SU-DHL-6 (cell line): Measurements from ENCODE around the gene TP53BP1.

Experiments used
- H2AFZ ChIP-seq: fragments of 200-600 bp; sonication (generic); 2 replicates; pipeline ENCODE4 v1.6.1; 2014; ENCODE audit warnings: low read depth, mild to moderate bottlenecking, moderate library complexity, mixed read lengths, antibody characterized with exemption, low read length; ENCODE audit not compliant: severe bottlenecking
- H3F3A ChIP-seq: fragments of 200-600 bp; shearing (Covaris generic); 2 replicates; pipeline ENCODE4 v1.6.0; 2016; ENCODE audit warnings: antibody characterized with exemption, mild to moderate bottlenecking; ENCODE audit not compliant: insufficient read depth
- H3K27ac ChIP-seq: fragments of 200-600 bp; sonication (generic); 2 replicates; pipeline ENCODE4 v1.5.1; 2016; ENCODE audit warnings: low read depth, mild to moderate bottlenecking, low read length, moderate library complexity, mixed read lengths
- H3K27me3 ChIP-seq: fragments of 200-600 bp; sonication (generic), shearing (Covaris generic); 2 replicates; pipeline ENCODE4 v1.6.0; 2014; ENCODE audit warnings: mild to moderate bottlenecking, low read length
- H3K36me3 ChIP-seq: fragments of 200-600 bp; sonication (generic); 2 replicates; pipeline ENCODE4 v1.6.1; 2014; ENCODE audit warnings: mild to moderate bottlenecking, low read length, mixed read lengths
- H3K4me2 ChIP-seq: fragments of 300-600, 200-600 bp; shearing (Covaris generic), sonication (generic); 2 replicates; pipeline ENCODE4 v1.6.0; 2014; ENCODE audit warnings: low read length, low read depth, mild to moderate bottlenecking; ENCODE audit not compliant: poor library complexity, severe bottlenecking
- H3K4me3 ChIP-seq: fragments of 200-600 bp; sonication (generic); 2 replicates; pipeline ENCODE4 v1.5.1; 2014; ENCODE audit warnings: antibody characterized with exemption, low read length, mild to moderate bottlenecking, mixed read lengths; ENCODE audit not compliant: insufficient read depth, poor library complexity, severe bottlenecking
- H3K79me2 ChIP-seq: fragments of 200-600 bp; sonication (generic); 2 replicates; pipeline ENCODE4 v1.6.1; 2014; ENCODE audit warnings: mild to moderate bottlenecking, low read length, moderate library complexity; ENCODE audit not compliant: insufficient read depth
- H3K9ac ChIP-seq: fragments of 200-600 bp; sonication (generic); 2 replicates; pipeline ENCODE4 v1.7.0; 2014; ENCODE audit warnings: mild to moderate bottlenecking, low read length
- H3K9me2 ChIP-seq: fragments of 200-600 bp; sonication (generic); replicated peaks from 2 replicates; pipeline ENCODE4 v1.6.1; 2014; ENCODE audit warnings: low read length; ENCODE audit not compliant: insufficient read depth
- H3K9me3 ChIP-seq: fragments of 200-600 bp; sonication (generic); 2 replicates; pipeline ENCODE4 v1.6.1; 2014; ENCODE audit warnings: low read length, mixed read lengths; ENCODE audit not compliant: insufficient read depth
- H4K20me1 ChIP-seq: fragments of 200-600 bp; sonication (generic); 2 replicates; pipeline ENCODE4 v1.6.1; 2014; ENCODE audit warnings: low read depth, mild to moderate bottlenecking, antibody characterized with exemption, low read length, moderate library complexity, mixed read lengths
- EZH2phosphoT487 ChIP-seq: fragments of 200-600 bp; sonication (generic), shearing (Covaris generic); conservative IDR thresholded peaks from 2 replicates; pipeline ENCODE4 v1.6.1; 2018; ENCODE audit warnings: mild to moderate bottlenecking, antibody characterized with exemption, low read length, moderate library complexity, mixed read lengths
- TF ChIP-seq, protein P1 (sequence below): fragments of 200-600 bp; sonication (generic); IDR thresholded peaks from one replicate; pipeline ENCODE4 v1.5.1; 2017; ENCODE audit warnings: antibody characterized with exemption, mild to moderate bottlenecking, low read length, moderate library complexity; ENCODE audit not compliant: insufficient read depth, poor library complexity, severe bottlenecking

TP53BP1 gene

DNA sequence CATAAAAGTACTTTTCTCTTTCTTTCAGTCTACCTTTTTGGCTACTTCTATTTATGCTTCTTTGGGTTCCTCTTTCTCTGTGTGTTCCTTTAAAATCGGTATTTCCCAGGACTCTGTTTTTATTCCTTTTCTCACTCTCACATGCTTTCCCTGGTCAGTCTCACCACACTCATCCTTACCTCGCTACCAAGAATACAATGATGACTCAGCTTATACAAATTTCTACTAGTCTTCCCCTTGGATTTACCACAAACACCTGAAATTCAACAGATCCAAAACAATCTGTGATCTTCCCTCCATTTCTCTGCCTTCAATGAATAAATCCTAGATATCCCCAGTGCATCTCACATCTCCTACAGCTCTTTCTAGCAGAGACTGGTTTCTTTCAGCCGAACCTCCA lies 69.2 kb downstream of the TP53BP1 start:
- H3K27ac ChIP-seq = no peak overlapping the region
- H3K79me2 ChIP-seq = no peaks in the 10 kb centered on the region
- no peak overlapping the region for H3K4me3 ChIP-seq
- H4K20me1 ChIP-seq = no peaks in the 10 kb centered on the region
- H3K27me3 ChIP-seq = no peaks in the 10 kb centered on the region
- H3K4me2 ChIP-seq = no peak overlapping the region
- H3K9ac ChIP-seq = no peak overlapping the region
- no peak overlapping the region for H2AFZ ChIP-seq
- no peaks in the 10 kb centered on the region for H3K9me3 ChIP-seq
- no peaks in the 10 kb centered on the region for H3K9me2 ChIP-seq
- TF ChIP-seq EZH2phosphoT487 = no peak
- TF ChIP-seq, protein P1, sequence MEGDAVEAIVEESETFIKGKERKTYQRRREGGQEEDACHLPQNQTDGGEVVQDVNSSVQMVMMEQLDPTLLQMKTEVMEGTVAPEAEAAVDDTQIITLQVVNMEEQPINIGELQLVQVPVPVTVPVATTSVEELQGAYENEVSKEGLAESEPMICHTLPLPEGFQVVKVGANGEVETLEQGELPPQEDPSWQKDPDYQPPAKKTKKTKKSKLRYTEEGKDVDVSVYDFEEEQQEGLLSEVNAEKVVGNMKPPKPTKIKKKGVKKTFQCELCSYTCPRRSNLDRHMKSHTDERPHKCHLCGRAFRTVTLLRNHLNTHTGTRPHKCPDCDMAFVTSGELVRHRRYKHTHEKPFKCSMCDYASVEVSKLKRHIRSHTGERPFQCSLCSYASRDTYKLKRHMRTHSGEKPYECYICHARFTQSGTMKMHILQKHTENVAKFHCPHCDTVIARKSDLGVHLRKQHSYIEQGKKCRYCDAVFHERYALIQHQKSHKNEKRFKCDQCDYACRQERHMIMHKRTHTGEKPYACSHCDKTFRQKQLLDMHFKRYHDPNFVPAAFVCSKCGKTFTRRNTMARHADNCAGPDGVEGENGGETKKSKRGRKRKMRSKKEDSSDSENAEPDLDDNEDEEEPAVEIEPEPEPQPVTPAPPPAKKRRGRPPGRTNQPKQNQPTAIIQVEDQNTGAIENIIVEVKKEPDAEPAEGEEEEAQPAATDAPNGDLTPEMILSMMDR = no peak
- H3F3A ChIP-seq = no peaks in the 10 kb centered on the region
- no peaks in the 10 kb centered on the region for H3K36me3 ChIP-seq

DNA sequence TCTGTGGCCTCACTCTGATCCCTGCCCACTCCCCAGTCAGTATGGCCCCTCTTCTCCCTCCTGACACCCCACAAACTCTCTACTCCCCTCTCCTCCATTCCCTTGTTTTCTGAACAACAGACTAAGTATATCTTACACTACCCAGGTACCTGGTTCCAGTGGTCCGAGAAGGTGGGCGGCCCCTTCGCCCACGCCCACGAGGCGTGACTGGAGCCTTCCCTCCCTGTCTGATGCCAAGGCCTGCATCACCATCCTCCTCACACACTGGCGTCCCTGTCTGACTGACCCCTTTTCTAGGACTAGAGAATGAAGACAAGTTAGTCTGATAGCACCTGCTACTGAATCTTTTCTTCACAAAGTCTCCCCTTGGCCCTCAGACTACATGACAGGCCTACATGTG lies 72.1 kb downstream of the TP53BP1 start:
- Histone ChIP-seq H4K20me1 (no peaks in the 10 kb centered on the region), H3F3A (no peaks in the 10 kb centered on the region), H3K9me3 (no peaks in the 10 kb centered on the region), H3K4me3 (no peak overlapping the region), H3K4me2 (no peak overlapping the region), H2AFZ (no peak overlapping the region), H3K36me3 (no peaks in the 10 kb centered on the region), H3K79me2 (no peaks in the 10 kb centered on the region), H3K27ac (no peak overlapping the region), H3K27me3 (no peaks in the 10 kb centered on the region), H3K9me2 (no peaks in the 10 kb centered on the region), H3K9ac (no peak overlapping the region)
- TF ChIP-seq, protein P1 = no peak
- no peak for TF ChIP-seq EZH2phosphoT487

GRCh38 chr15:43420435-43420834 lies 72.5 kb downstream of the TP53BP1 start:
- Histone ChIP-seq H3K27ac (no peak overlapping the region), H2AFZ (no peak overlapping the region), H3K9ac (no peak overlapping the region), H3K9me2 (no peaks in the 10 kb centered on the region), H3K4me2 (no peak overlapping the region), H3K9me3 (no peaks in the 10 kb centered on the region), H3K4me3 (no peak overlapping the region), H3K27me3 (no peaks in the 10 kb centered on the region), H3K79me2 (no peaks in the 10 kb centered on the region), H3F3A (no peaks in the 10 kb centered on the region), H4K20me1 (no peaks in the 10 kb centered on the region), H3K36me3 (no peaks in the 10 kb centered on the region)
- no peak for TF ChIP-seq EZH2phosphoT487
- TF ChIP-seq, protein P1 = no peak
